ENCODE measurements around the gene BOD1.

BOD1 gene

GRCh38 chr5:173642191-173642816 lies 25.9 kb upstream of the BOD1 start:
- in situ Hi-C loops (cut with MboI; ENCODE audit: low sequenced_read_pairs): no loop called here

- in situ Hi-C loops (cut with MboI; ENCODE audit: low sequenced_read_pairs): no loop called here
Observed at GRCh38 chr5:173640156-173640804, 23.8 kb upstream of the BOD1 start.

- in situ Hi-C loops (cut with MboI; ENCODE audit: low sequenced_read_pairs): no loop called here
Observed at GRCh38 chr5:173638126-173639040, 21.9 kb upstream of the BOD1 start.

- in situ Hi-C loops (cut with MboI; ENCODE audit: low sequenced_read_pairs): no loop called here
Observed at GRCh38 chr5:173637340-173637739, 20.9 kb upstream of the BOD1 start.

- in situ Hi-C loops (cut with MboI; ENCODE audit: low sequenced_read_pairs): no loop called here
Observed at GRCh38 chr5:173634465-173634983, 18.1 kb upstream of the BOD1 start.

- in situ Hi-C loops (cut with MboI; ENCODE audit: low sequenced_read_pairs): no loop called here
Observed at GRCh38 chr5:173633304-173633703, 16.9 kb upstream of the BOD1 start.

GRCh38 chr5:173631478-173631877 lies 15.0 kb upstream of the BOD1 start:
- in situ Hi-C loops (cut with MboI; ENCODE audit: low sequenced_read_pairs): no loop called here

- in situ Hi-C loops (cut with MboI; ENCODE audit: low sequenced_read_pairs): no loop called here
Observed at GRCh38 chr5:173630724-173631365, 14.4 kb upstream of the BOD1 start.

- in situ Hi-C loops (cut with MboI; ENCODE audit: low sequenced_read_pairs): loop anchor here (10.0 kb wide), 1 partner anchor 335 kb away; no protein-coding TSS in a partner anchor
Observed at GRCh38 chr5:173629628-173630027, 13.2 kb upstream of the BOD1 start.

GRCh38 chr5:173628501-173628900 lies 12.1 kb upstream of the BOD1 start:
- in situ Hi-C loops (cut with MboI; ENCODE audit: low sequenced_read_pairs): loop anchor here (10.0 kb wide), 1 partner anchor 336 kb away; no protein-coding TSS in a partner anchor

- in situ Hi-C loops (cut with MboI; ENCODE audit: low sequenced_read_pairs): loop anchor here (10.0 kb wide), 1 partner anchor 337 kb away; no protein-coding TSS in a partner anchor
Observed at GRCh38 chr5:173627860-173628392, 11.5 kb upstream of the BOD1 start.

- in situ Hi-C loops (cut with MboI; ENCODE audit: low sequenced_read_pairs): loop anchor here (10.0 kb wide), 1 partner anchor 338 kb away; no protein-coding TSS in a partner anchor
Observed at GRCh38 chr5:173627271-173627670, 10.8 kb upstream of the BOD1 start.

GRCh38 chr5:173626505-173626820 lies 10.0 kb upstream of the BOD1 start:
- in situ Hi-C loops (cut with MboI; ENCODE audit: low sequenced_read_pairs): loop anchor here (10.0 kb wide), 1 partner anchor 338 kb away; no protein-coding TSS in a partner anchor

- in situ Hi-C loops (cut with MboI; ENCODE audit: low sequenced_read_pairs): loop anchor here (10.0 kb wide), 1 partner anchor 339 kb away; no protein-coding TSS in a partner anchor
Observed at GRCh38 chr5:173625673-173626504, 9.4 kb upstream of the BOD1 start.

- in situ Hi-C loops (cut with MboI; ENCODE audit: low sequenced_read_pairs): loop anchor here (10.0 kb wide), 1 partner anchor 340 kb away; no protein-coding TSS in a partner anchor
Observed at GRCh38 chr5:173625261-173625660, 8.8 kb upstream of the BOD1 start.

GRCh38 chr5:173624282-173624681 lies 7.8 kb upstream of the BOD1 start:
- in situ Hi-C loops (cut with MboI; ENCODE audit: low sequenced_read_pairs): loop anchor here (10.0 to 25.0 kb wide), 2 partner anchors 341 to 688 kb away; no protein-coding TSS in a partner anchor

GRCh38 chr5:173623789-173624188 lies 7.3 kb upstream of the BOD1 start:
- in situ Hi-C loops (cut with MboI; ENCODE audit: low sequenced_read_pairs): loop anchor here (10.0 to 25.0 kb wide), 2 partner anchors 341 to 689 kb away; no protein-coding TSS in a partner anchor

- in situ Hi-C loops (cut with MboI; ENCODE audit: low sequenced_read_pairs): loop anchor here (10.0 to 25.0 kb wide), 2 partner anchors 341 to 689 kb away; no protein-coding TSS in a partner anchor
Observed at GRCh38 chr5:173623296-173623771, 6.9 kb upstream of the BOD1 start.
